AG09309 (cell line): ENCODE measurements around the gene PCP2.

ENCODE experiments used
- DNase-seq: peaks from one replicate; pipeline ENCODE4 v3.0.0-alpha.2; 2010; ENCODE audit warnings: low read depth
- H3K4me3 ChIP-seq: 2 replicates; pipeline ENCODE4 v1.5.1; 2011; ENCODE audit warnings: mild to moderate bottlenecking, low read depth, low read length, moderate library complexity; ENCODE audit not compliant: control insufficient read depth
- TF ChIP-seq, protein P1 (sequence below): IDR thresholded peaks from 2 replicates; pipeline ENCODE4 v1.5.1; 2011; ENCODE audit warnings: mild to moderate bottlenecking, low read depth, low read length, inconsistent platforms; ENCODE audit not compliant: insufficient read depth, control insufficient read depth; ENCODE audit errors: missing control alignments

The PCP2 gene

DNA sequence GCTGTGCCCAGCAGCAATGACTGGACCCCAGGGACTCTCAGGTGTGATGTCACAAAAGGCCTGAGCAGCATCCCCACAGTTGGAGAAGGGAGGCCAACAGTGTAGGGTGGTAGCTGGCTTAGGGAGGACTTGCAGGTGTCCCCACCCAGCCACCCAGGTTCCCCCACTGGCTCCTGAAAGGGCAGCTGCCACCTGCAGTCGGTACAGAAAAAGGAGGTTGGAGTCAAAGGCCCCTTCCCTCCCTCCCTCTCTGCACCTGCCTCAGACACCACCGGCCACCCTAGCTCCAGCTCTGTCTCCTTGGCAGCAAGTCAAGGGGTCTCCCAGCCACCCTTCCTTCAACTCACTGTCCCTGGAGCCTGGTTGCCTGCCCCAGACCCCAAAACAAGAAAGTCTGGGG lies at the start of gene PCP2:
Gene PCP2 (minus strand): TSS at position 22 of the 400 bp plus-strand sequence. CDS start 262 bp downstream, outside the sequence.
- TF ChIP-seq, protein P1, sequence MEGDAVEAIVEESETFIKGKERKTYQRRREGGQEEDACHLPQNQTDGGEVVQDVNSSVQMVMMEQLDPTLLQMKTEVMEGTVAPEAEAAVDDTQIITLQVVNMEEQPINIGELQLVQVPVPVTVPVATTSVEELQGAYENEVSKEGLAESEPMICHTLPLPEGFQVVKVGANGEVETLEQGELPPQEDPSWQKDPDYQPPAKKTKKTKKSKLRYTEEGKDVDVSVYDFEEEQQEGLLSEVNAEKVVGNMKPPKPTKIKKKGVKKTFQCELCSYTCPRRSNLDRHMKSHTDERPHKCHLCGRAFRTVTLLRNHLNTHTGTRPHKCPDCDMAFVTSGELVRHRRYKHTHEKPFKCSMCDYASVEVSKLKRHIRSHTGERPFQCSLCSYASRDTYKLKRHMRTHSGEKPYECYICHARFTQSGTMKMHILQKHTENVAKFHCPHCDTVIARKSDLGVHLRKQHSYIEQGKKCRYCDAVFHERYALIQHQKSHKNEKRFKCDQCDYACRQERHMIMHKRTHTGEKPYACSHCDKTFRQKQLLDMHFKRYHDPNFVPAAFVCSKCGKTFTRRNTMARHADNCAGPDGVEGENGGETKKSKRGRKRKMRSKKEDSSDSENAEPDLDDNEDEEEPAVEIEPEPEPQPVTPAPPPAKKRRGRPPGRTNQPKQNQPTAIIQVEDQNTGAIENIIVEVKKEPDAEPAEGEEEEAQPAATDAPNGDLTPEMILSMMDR, result no peak
- DNase-seq, result no peak
- H3K4me3 ChIP-seq, result no peak within 1 kb of the TSS

DNA sequence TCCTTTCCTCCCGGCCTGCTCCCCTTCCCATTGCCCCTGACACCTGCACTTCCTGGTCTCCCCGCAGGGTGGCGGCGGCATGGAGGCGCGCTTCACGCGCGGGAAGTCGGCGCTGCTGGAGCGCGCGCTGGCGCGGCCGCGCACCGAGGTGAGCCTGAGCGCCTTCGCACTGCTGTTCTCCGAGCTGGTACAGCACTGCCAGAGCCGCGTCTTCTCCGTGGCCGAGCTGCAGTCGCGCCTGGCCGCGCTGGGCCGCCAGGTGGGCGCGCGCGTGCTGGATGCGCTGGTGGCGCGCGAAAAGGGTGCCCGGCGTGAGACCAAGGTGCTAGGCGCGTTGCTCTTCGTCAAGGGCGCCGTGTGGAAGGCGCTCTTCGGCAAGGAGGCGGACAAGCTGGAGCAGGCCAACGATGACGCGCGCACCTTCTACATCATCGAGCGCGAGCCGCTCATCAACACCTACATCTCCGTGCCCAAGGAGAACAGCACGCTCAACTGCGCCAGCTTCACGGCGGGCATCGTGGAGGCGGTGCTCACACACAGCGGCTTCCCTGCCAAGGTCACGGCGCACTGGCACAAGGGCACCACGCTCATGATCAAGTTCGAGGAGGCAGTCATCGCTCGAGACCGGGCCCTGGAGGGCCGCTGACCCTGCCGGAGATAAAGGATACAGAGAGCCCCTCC lies 48.8 kb upstream of the PCP2 start:
- peak overlapping the region; percentile 96 for H3K4me3 ChIP-seq
- TF ChIP-seq, protein P1, result no peak
- no peak for DNase-seq

DNA sequence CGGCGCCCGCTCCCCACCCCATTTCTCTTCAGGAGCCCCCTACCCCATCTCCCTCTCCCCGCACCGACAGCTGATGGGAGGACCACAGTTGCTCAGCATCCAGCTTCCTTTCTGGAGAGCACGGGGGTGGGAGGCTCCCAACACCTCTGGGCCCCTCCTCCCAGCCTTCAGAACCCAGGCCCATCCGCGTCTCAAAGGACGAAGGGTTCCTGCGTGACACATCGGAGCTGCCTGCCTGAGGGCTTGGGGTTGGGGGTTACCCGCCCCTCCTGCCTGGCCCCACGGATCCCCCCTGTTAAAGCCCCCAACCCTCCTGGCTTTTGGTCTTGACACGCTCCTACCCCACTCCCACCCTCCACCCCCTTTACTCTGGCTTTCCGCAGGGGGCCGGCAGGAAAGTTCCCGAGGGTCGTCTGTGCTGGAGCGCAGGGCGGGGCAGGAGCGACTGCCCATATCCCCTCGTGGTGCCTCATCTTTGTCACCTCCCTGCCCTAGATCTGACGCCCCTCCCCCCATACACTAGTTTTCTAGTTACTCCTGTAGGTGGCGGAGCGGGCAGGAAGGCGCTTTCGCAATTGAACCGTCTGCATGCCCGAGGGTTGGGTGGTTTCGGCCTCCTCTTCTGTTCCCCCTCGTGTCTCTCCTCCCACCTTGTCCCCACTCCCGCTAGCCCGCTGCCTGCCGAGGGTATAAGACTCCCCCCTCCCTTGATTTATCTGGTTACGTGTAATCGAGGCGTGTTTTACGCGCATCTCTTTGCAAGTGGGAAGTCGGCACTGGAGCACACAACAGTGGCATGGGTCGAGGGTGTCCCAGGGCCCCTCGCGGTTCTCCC lies 48.0 kb upstream of the PCP2 start:
- TF ChIP-seq, protein P1, result peak; percentile 78
- DNase-seq, result peak; percentile 23
- peak overlapping the region; percentile 96 for H3K4me3 ChIP-seq

DNA sequence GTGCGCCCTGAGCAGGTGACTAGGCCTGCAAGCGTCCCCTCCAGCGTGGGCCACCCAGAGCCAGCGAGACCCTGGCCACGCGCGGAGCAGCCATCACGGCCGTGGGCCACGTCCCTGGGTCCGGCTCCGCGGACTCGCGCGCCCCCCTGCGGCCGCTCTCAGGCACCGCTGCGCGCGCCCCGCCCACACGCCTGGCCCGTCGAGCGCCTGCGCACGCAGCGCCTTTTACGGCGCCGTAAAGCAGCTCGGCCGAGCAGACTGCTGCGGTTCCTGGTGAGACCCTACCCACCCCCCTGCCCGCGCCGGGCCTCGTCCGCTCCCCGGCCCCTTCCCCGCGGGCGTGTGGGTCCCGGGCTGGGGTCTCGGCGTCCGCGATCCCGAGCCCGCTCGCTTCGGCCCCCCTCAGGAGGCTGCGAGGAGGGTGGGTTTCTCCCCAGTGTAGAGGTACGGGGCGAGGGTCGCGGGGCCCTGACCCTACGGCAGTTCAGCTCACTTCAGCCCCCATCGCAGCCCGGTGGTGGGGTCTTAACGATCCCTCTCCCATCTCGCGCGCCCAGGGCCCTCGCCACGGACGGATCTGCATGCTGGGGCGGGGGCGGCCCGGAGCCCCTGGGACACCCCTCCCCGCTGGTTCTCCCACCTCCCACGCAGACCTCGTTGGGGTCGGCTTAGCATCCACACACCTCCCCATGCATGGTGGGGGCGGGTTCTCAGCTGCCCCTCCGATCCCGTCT lies 47.3 kb upstream of the PCP2 start, which contains the start of gene TRAPPC5:
Gene TRAPPC5 (plus strand): TSS at position 228 of the 734 bp plus-strand sequence. CDS start 1,421 bp downstream, outside the sequence.
- TF ChIP-seq, protein P1, result peak; percentile 38
- peak; percentile 10 for DNase-seq
- peak within 1 kb of the TSS; percentile 96 for H3K4me3 ChIP-seq

DNA sequence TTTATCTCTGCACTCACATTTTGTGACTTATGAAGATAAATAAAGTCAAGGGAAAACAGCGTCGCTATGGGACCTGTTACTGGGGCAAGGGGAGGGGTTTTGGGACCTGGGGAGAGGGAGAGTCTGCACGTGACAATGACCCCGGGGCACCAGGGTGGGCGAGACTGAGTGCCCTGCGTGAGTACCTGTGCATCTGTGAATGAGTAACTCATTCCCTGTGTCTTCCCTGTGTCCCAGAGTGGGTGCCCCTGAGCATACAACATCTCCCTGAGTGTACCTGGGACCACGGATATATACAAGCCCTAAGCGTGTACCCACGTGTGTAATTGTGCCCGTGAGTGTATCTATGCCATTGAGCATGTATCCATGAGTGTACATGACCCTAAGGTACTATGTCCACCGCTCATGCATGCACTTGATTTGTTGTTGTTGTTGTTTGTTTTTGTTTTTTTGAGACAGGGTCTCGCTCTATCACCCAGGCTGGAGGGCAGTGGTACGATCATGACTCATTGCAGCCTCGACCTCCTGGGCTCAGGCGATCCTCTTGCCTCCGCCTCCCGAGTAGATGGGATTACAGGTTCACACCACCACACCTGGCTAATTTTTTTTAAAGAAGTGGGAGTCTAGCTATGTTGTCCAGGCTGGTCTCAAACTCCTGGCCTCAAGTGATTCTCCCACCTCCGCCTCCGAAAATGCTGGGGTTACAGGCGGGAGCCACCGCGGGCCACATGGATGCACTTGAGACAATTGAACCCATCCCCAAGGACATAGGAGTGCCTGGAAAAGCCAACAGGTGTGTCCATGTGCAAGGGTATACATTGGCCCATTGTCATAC lies 46.5 kb upstream of the PCP2 start:
- no peak for DNase-seq
- H3K4me3 ChIP-seq, result peak overlapping the region; percentile 18
- TF ChIP-seq, protein P1, result no peak
